HL-60/S4 treated with phorbol 12-myristate 13-acetate at 8.2 ng/mL for 4 days and 3 days (cell line): ENCODE results near the gene SLC24A1.
"Not testable (repeated sequence)": the region's sequence is repeated elsewhere in the genome, so short reads cannot be mapped to it uniquely, and the experiment has no call there.

ENCODE experiments used
- in situ Hi-C: fragments of 300-500 bp; cut with MboI; formaldehyde crosslinking; loops from 2 replicates; pipeline ENCODE4 v1.15.0; 2022; ENCODE audit warnings: low sequenced_read_pairs

SLC24A1 gene

DNA sequence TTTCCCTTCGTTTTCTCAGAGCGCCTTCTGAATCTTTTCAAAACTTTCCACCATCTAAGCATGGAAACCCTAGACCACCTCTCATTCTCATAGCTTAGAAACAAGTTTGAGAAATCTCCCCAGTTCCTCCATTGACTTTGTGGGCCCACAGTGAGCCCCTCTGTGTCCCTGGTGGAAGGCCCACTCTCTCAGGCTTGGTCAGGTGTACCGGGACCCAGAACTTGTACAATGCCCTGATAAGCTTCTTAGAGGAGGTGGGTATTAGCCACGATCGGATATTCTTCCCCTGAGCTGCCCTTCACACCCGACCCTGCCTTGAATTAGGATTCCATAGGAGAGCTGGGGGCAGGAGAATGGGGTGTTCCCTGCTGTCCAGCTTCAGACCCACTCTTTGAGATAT is at the start of gene SLC24A1:
SLC24A1 (plus strand) TSS at position 301 of the 400 bp plus-strand sequence. CDS start 2,143 bp downstream, outside the sequence.
- in situ Hi-C loops, result no loop called here

DNA sequence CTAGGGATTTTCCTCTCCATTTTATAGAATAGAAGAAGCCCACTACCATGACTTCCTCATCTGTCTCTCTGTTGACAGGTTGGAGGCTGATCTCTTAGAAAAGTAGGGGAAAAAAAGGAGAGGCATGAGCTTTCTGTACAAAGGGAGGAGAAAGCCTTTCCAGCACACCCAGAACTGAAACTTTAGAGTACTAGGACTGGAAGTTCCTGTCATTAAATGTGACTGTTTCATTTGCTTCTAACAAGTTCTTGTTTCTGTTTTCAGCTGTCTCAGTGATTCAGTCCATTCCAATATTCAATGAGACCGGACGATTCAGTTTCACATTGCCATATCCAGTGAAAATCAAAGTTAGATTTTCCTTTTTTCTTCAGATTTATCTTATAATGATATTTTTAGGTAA is 49.8 kb upstream of the SLC24A1 start:
- in situ Hi-C loops, result no loop called here

DNA sequence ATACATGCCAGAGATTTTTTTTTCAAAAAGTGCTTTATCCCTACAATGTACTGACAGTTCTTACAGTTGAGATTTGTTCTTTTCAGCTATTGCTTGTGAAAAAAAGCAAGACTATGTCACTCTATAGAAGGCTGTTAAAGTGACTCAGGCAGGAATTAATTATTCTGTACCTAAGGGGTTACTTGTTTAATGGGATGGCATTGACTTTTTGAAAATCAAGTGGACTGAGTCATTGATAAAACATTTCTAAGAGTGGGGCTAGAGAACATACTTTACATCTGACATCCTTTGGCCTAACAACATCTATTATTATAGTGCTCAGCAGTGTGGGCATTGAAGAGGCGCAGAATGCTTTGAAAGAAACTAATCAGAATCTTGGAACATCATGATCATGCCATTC is 45.1 kb upstream of the SLC24A1 start:
- in situ Hi-C loops, result no loop called here

DNA sequence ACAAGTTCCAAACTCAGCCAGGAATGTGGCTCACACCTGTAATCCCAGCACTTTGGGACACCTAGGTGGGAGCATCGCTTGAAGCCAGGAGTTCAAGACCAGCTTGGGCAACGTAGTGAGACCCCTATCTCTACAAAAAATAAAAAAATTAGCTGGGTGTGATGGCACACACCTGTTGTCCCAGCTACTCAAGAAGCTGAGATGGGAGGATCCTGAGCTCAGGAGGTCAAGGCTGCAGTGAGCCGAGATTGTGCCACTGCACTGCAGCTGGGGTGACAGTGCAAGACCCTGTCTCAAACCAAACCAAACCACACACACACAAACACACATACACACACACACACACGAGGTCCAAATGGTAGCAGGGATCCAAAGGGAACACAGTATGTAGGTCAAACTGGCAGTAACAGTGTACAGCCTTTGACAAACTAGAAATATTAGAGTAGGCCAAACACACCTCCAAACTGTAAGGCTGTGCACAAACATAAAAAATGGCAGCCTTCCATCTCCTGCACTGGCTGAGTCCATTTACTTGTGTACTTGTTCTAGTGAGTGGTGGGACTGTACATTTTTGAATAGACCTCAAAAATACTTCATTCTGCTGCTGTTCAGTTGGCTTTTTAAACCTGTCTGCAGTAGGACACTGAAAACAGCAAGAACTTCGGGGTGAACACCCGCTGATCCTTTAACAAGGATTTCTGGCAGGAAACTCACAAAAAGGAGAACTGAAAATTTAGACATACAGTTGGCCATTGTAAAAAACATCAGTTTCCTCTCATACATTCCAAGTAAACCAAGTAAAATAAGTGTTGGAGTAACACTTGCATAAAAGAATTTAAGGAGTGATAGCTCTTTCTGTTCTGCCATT is 44.4 kb upstream of the SLC24A1 start:
- in situ Hi-C loops, result no loop called here

DNA sequence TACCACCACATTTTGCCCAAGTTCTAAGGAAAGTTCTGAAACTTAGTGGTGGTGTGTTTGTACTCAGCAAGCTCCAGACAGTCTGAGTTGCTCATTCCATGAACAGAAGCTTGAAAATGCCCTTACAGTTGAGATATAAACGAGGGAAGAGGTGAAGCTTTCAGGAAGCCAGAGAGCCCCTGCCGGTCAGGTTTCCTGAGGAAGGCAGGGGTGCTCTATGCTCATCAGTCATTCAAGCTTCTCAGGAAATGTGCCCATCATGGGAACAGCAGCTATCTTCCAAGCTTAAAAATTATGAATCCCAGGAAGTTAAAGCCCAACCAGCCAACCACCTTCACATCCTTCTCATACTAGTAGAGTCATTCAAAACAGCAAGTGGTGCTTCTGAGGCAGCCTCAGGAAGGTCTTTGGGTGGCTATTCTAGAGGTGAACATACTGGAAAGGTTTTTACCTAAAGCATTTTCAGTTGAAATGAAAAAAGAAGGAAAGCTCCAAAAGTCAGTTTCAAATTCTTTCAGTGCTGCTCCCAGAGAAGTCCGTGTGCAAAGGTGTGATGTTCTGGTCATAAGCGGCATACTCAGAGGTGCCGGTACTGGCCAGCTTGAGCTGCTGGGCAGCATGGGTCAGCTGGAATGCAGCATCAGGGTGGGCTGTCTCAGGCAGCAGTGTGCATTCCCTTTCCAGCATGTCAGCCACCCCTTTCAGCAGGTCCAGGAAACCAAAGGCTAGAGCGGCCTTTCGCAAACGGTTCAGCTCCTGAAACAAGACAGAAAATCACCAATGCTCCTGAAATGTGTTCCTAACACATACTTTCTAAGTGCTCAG is 42.6 kb upstream of the SLC24A1 start:
- in situ Hi-C loops, result no loop called here

DNA sequence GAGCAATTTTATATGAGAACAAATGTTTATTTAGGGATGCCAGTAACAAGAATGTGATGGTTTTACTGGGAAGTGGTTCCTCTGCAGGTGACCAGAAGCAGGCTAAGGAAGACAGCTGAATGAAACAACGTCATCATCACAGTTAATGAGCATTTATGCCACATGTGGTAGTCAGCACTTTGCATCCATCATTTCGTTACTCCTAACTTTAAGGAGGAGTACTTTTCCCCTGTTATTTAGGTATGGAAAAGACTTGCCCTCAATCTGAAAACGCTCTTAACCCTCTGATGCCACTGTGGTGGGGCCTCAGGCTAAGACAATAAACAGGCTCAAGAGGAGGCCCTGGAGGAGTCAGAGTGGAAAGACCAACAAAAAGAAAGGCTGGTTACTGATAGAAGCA is 42.0 kb upstream of the SLC24A1 start:
- in situ Hi-C loops, result no loop called here

DNA sequence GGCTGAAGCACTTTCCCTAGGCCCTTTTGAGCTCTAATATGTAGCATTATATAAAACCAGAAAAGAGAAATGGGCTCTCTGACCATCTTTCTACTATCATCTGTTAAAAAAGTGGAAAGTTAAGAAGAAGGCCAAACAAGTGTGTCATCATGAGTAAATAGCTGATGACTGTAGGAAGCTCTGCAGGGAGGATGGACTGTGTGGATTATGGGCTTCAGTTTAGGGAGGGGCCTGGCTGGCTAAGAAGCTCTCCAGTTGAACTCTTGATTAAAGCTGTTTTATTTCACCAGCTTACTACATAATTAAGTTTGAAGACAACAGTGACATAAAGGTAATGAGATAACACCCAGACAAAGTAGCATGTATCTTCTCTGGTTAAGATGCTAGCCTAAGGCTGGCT is 41.5 kb upstream of the SLC24A1 start:
- in situ Hi-C loops, result no loop called here

DNA sequence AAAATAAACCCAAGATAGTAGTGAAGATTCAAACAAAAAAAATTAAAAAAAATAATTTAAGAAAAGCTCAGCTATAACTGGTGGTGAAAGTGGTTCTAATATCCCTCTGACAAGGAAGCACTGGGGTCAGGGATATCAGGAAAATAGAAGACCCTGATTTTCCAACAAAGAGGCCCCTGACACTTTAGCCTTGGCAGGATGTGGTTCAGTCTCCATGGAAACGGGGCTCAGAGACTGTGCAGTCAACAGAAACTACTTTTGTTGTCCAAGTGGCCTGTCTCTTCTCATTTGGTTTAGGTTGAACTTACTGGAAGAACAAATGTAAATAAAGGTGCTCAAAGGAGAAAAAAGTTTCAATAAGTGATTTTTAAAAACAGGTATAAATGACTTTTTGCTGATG is 38.0 kb upstream of the SLC24A1 start:
- in situ Hi-C loops, result no loop called here

DNA sequence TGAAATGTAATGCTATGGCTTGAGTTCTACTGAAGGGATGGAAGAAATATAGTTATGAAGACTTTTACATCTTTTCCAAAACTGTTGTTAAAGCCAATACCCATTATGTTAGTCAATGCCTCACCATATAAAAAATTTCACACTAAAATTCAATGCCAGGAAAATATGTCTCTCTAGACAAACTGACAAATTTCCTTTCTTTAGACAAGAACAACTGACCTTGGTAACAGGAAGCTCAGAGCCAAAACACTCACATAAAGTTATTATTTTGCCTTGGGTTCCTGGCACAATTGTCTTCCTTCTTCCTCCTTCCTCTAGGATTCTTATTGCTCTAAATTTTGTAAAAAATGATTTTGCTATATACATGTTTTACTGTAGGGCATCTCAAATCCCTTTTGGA is 37.5 kb upstream of the SLC24A1 start:
- in situ Hi-C loops, result no loop called here

DNA sequence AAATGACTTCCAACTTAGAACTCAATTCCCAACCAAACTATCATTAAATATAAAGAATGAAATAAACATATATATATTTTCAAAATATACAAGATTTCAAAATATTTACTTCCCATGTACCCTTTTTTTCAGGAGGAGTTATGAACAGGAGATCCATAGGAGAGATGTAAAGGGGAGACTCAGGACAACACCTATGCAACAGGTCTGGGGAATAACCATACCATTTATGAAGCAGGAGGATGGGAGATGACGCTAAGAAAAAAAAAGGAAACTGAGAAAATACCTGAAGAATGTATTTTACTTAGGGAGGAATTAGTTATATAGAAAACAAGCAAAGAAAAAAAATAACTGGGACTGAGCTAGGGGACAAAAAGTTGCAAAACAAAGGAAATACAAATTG is 34.6 kb upstream of the SLC24A1 start:
- in situ Hi-C loops, result no loop called here

DNA sequence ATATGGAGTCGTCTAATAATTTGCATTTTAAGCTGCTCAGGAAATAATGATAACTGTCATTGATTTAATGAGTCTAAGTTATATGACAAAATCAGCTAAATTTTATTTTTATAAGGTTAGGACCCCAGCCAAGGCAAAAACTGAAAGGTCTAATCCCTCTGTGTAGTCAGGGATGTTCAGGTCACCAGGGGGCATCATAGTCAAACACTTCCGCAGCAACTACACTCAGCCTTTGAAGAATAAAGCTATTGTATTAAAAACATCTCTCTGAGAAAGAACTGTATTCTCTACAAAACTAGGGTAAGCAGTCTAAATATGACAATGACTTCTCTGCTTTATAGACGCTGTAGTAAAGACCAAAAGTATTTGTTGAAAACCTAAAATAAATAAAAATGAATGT is 25.8 kb upstream of the SLC24A1 start:
- in situ Hi-C loops, result no loop called here

DNA sequence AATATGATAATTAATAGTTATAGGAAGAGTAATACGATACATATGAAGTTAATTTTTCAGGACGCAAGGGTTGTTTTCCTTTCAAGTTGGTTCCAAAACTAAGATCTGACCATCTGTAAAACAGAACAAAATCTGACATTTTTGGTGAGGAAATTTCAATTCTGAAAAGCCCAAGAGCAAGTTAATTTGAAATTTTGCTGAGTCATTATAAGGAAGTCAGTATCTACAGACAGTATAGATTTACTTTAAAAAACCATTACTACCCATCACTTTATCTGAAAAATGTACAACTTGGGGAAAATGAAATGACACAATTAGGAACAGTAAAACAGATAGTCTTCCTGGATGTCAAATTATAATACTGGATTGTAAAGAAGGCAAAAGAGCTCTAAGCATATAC is 23.3 kb upstream of the SLC24A1 start:
- in situ Hi-C loops, result no loop called here

DNA sequence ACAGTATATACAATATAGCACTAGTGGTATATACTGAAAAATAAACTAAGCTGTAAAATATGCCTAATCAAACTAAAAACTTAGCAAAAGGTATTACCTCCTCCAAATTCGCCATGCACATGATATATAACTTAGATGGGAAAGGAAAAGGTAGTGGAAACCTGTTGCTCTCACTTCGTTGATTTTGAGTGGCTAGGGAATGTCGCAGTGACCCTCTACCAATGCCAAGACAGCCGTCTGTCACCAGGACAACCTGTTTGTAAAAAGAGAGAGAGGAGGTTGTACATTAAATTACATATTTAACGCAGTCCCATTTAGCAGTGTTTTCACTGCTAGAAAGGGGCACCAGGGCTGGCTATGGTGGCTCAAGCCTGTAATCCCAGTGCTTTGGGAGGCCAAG is 22.1 kb upstream of the SLC24A1 start:
- in situ Hi-C loops, result no loop called here

DNA sequence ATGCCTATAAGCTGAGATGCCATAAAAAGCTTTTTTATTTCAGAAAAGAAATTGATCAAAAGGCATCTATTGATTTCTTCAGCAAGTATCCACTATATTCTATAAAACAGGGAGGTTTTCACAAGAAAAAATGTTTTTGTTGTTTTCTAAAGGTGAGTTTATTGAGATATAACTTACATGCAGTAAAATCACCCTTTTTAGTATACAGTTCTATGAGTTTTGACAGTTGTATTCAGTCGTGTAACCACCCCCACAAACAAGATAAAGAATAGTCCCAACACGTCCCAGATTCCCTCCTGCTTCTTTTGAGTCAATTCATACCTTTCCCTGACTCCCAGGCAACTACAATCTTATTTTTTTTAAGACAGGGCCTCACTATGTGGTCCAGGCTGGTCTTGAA is 18.6 kb upstream of the SLC24A1 start:
- in situ Hi-C loops, result no loop called here

DNA sequence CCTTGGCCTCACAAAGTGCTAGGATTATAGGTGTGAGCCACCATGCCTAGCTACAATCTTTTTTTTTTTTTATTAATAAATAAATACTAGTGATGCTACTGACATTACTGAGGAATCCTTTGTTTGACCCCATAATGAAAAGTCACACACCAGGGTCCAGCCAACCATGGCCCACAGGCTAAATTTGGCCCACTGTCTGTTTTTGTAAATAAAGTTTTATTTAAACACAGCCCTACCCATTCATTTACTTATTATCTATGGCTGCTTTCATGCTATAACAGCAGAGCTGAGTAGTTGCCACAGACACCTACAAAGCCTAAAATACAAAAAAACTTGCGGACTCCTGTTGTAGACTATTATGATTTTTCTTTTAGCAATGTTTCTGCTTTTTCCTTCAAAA is 18.2 kb upstream of the SLC24A1 start:
- in situ Hi-C loops, result no loop called here

DNA sequence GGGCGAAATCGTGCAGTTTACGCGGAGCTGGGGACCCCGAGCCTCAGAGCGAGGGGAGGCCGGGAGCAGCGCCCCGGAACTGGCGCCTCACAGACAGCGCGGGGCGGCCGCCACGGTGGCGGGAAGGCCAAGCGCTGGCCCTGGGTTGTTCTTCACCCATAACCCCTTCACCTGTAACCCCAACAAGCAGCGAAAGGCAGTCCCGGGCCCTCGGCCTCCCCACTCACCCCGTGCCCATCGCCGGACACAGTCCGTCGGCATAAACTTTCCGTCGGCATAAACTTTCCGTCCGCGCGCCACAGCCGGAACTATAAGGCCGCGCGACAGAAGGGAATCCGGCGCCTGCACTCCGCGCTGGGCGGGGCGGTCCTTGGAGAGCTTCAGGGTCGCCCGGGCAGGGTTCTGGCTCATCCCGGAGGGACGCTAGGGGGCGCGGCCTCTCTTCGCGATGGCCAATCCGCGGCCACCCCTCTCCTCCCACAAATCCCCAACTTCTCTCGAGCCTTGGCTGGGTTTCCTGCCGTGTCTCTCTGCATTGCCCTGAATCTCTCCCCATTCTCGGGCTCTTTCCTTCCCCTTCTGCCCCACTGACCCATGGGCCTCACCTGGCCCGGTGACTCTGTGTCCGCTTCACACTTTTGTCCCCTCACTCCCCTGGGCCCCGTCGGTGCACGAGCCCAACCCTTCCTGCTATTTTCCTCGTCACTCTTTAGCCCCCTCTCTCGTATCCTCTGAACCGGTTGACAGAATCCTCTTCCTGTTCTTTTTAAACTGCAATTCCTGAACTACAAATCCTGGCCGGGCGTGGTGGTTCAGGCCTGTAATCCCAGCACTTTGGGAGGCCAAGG is 10.6 kb upstream of the SLC24A1 start, which contains the start of gene INTS14:
INTS14 (minus strand) TSS at position 261 of the 848 bp plus-strand sequence. CDS start 3,751 bp downstream, outside the sequence.
- in situ Hi-C loops, result no loop called here

DNA sequence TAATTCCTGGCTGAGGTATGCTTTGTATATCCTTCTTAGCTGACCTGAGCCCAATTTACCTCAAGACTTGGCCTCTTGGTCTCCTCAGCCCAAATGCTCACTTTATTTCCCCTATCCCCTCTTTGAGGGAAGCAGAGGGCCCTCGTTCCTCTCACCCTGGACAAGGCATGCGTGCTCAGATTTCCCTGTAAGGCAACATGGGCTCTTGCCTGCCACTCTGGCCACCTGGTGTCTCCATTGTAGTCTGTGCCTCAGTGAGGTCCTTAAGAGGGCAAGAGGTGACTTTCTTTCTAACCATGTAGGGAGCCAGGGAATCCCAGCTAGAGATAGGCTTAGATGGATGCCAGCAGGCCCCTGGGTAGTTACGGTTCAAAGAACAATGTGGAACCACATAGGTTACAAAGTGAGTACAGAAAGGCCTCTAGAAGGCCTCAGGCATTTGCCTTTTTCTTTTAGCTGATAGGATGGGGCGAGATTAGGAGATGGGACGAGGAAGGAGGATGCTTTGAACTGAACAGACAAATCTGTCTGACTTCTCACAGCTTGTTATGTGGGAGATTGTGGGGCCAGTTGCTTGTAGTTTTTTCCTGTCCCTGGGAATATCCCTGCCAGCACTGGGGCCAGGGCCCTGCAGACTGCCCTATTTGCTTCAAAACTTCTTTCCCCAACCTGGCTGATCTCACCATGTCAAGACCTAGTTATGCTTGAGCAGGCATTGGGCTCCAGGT is 9.7 kb upstream of the SLC24A1 start:
- in situ Hi-C loops, result no loop called here

DNA sequence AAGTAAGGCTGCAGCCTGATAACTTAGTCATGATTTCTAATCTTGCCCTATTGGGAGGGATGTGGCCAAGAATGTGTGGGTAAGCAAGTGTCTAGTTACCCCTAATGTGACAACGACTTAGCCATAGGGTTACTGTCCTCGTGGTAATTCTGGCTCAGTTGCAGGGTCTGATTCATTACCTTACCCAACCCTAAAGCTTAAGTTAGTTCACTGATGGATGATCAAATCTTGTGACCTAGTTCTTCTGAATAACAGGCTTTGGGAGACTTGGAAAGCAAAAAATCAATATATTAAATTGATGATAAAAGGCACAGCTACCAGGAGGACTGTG is 9.2 kb upstream of the SLC24A1 start:
- in situ Hi-C loops, result no loop called here

DNA sequence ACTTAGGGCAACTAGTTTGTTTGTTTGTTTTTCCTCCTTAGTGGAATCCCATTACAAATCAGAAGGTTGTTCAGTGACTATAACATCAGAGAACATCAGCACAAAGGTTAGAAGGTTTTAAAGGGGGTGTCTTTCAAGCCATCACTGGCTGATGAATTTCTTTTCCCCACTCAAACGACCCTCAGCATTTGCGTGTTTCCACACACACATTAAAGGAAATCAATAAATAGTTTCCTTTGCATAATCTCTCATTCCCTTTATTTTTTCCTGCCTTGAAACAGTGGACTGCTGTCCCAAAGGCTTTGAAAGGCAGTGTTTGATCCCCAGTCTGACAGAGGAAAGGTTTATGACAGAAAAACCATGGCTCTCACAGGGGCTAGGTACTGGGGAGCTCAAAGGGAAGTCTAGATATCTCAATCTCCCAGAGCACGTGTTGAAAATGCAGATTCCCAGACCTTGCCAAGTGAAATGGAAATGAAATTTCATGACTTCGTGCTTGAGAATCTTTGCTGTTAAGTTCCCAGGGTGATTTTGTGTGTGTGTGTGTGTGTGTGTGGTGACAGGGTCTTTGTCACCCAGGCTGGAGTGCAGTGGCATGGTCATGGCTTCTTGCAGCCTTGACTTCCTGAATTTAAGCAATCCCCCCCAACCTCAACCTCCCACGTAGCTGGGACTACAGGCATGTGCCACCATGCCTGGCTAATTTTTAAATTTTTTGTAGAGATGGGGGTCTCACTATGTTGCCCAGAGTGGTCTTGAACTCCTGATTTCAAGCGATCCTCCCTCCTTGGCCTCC is 8.6 kb upstream of the SLC24A1 start:
- in situ Hi-C loops, result no loop called here

DNA sequence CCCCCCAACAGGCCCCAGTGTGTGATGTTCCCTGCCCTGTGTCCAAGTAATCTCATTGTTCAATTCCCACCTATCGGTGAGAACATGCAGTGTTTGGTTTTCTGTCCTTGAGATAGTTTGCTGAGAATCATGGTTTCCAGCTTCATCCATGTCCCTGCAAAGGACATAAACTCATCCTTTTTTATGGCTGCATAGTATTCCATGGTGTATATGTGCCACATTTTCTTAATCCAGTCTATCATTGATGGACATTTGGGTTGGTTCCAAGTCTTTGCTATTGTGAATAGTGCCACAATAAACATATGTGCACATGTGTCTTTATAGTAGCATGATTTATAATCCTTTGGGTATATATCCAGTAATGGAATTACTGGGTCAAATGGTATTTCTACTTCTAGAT is 5.9 kb upstream of the SLC24A1 start:
- in situ Hi-C loops, result not testable (repeated sequence)
